Measurements from ENCODE around the gene MLLT3. TPM values are rescaled to one million over a fixed set of nuclear protein-coding genes. Genes with fewer than 3 reads are reported as not detected.

MLLT3 gene
- total and polyA plus RNA-seq, 2 of the 13 experiments (the other 11 are each of a cell fraction or from before 2014, with no cell fraction given) = 12.3 to 12.6 TPM

GRCh38 chr9:20310024-20310423 is 312.3 kb downstream of the MLLT3 start:
- Histone ChIP-seq H3K9me3 (ENCODE audit: low read length) (no peaks in the 10 kb centered on the region), H3K4me1 (ENCODE audit: insufficient read depth, low read length) (no peaks in the 10 kb centered on the region), H3K4me3 (replicated peaks in 1 of 3; ENCODE audit: insufficient read depth in 1 of 3, low read depth in 2 of 3, low read length in 3 of 3) (no peak overlapping the region), H3K79me2 (ENCODE audit: insufficient read depth, low read length) (no peaks in the 10 kb centered on the region), H2AFZ (ENCODE audit: low read length) (no peak overlapping the region), H3K27me3 (ENCODE audit: control insufficient read depth in 1 of 2, insufficient read depth in 2 of 2, low read length in 2 of 2) (peaks cover 2 to 14% of the 10 kb centered on the region in 2 experiments; a peak in 2 of 5 replicates), H3K27ac (ENCODE audit: extremely low read length, insufficient read depth, low read length) (no peak overlapping the region), H3K9ac (ENCODE audit: insufficient read depth, low read depth, low read length) (no peak overlapping the region), H3K4me2 (ENCODE audit: low read depth, low read length) (no peak overlapping the region), H3K36me3 (replicated peaks in 1 of 2; ENCODE audit: control insufficient read depth in 1 of 2, insufficient read depth in 2 of 2, low read length in 2 of 2) (no peaks in the 10 kb centered on the region), H4K20me1 (ENCODE audit: insufficient read depth, low read length) (no peaks in the 10 kb centered on the region)
- ATAC-seq (no peak), DNase-seq (ENCODE audit: low spot score) (no peak), FAIRE-seq (no peak)
- ChIA-PET CTCF (ENCODE audit: low intra/inter-chr PET ratio, low total read pairs) (no interaction called here), POLR2A (no interaction called here)
- BruUV-seq (replicated peaks) = no TSS peak
- 54% methylated on average over 2 of the region's 2 CpGs for WGBS (ENCODE audit: low lambda C conversion rate)
- in situ Hi-C loops (cut with HindIII; ENCODE audit: extremely low pct_ligation_motif_present, low pct_unique_long_range_greater_than_20kb) = no loop called here
- intact Hi-C loops (cut with micrococcal nuclease; ENCODE audit: unreplicated experiment) = no loop called here
- TF ChIP-seq, protein P1, sequence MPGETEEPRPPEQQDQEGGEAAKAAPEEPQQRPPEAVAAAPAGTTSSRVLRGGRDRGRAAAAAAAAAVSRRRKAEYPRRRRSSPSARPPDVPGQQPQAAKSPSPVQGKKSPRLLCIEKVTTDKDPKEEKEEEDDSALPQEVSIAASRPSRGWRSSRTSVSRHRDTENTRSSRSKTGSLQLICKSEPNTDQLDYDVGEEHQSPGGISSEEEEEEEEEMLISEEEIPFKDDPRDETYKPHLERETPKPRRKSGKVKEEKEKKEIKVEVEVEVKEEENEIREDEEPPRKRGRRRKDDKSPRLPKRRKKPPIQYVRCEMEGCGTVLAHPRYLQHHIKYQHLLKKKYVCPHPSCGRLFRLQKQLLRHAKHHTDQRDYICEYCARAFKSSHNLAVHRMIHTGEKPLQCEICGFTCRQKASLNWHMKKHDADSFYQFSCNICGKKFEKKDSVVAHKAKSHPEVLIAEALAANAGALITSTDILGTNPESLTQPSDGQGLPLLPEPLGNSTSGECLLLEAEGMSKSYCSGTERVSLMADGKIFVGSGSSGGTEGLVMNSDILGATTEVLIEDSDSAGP (CRISPR knock-in tag; IDR thresholded peaks at IDR 0.05; ENCODE audit: borderline replicate concordance) = no peak
- TF ChIP-seq ZNF33A (CRISPR knock-in tag; IDR thresholded peaks at IDR 0.05; ENCODE audit: borderline replicate concordance) (no peak), ZBTB25 (CRISPR knock-in tag; IDR thresholded peaks at IDR 0.05) (no peak), AHR (CRISPR knock-in tag; IDR thresholded peaks at IDR 0.05) (no peak), ELF4 (CRISPR knock-in tag; IDR thresholded peaks at IDR 0.05; ENCODE audit: borderline replicate concordance) (no peak), FOXP1 (IDR thresholded peaks at IDR 0.05) (no peak), FOXP1 (CRISPR knock-in tag; IDR thresholded peaks at IDR 0.05) (no peak), ATAD3A (CRISPR knock-in tag; IDR thresholded peaks at IDR 0.05) (no peak), FOXA3 (CRISPR knock-in tag; IDR thresholded peaks at IDR 0.05) (no peak), PLSCR1 (CRISPR knock-in tag; IDR thresholded peaks at IDR 0.05; ENCODE audit: borderline replicate concordance) (no peak), JUN (CRISPR knock-in tag; IDR thresholded peaks at IDR 0.05) (no peak), TP53 (CRISPR knock-in tag; conservative IDR thresholded peaks at IDR 0.05) (no peak)
- TF ChIP-seq, protein P2, sequence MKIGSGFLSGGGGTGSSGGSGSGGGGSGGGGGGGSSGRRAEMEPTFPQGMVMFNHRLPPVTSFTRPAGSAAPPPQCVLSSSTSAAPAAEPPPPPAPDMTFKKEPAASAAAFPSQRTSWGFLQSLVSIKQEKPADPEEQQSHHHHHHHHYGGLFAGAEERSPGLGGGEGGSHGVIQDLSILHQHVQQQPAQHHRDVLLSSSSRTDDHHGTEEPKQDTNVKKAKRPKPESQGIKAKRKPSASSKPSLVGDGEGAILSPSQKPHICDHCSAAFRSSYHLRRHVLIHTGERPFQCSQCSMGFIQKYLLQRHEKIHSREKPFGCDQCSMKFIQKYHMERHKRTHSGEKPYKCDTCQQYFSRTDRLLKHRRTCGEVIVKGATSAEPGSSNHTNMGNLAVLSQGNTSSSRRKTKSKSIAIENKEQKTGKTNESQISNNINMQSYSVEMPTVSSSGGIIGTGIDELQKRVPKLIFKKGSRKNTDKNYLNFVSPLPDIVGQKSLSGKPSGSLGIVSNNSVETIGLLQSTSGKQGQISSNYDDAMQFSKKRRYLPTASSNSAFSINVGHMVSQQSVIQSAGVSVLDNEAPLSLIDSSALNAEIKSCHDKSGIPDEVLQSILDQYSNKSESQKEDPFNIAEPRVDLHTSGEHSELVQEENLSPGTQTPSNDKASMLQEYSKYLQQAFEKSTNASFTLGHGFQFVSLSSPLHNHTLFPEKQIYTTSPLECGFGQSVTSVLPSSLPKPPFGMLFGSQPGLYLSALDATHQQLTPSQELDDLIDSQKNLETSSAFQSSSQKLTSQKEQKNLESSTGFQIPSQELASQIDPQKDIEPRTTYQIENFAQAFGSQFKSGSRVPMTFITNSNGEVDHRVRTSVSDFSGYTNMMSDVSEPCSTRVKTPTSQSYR (CRISPR knock-in tag; IDR thresholded peaks at IDR 0.05; ENCODE audit: borderline replicate concordance) = no peak
- TF ChIP-seq, protein P3, sequence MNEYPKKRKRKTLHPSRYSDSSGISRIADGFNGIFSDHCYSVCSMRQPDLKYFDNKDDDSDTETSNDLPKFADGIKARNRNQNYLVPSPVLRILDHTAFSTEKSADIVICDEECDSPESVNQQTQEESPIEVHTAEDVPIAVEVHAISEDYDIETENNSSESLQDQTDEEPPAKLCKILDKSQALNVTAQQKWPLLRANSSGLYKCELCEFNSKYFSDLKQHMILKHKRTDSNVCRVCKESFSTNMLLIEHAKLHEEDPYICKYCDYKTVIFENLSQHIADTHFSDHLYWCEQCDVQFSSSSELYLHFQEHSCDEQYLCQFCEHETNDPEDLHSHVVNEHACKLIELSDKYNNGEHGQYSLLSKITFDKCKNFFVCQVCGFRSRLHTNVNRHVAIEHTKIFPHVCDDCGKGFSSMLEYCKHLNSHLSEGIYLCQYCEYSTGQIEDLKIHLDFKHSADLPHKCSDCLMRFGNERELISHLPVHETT (CRISPR knock-in tag; conservative IDR thresholded peaks at IDR 0.05) = no peak
- TF ChIP-seq, protein P4, sequence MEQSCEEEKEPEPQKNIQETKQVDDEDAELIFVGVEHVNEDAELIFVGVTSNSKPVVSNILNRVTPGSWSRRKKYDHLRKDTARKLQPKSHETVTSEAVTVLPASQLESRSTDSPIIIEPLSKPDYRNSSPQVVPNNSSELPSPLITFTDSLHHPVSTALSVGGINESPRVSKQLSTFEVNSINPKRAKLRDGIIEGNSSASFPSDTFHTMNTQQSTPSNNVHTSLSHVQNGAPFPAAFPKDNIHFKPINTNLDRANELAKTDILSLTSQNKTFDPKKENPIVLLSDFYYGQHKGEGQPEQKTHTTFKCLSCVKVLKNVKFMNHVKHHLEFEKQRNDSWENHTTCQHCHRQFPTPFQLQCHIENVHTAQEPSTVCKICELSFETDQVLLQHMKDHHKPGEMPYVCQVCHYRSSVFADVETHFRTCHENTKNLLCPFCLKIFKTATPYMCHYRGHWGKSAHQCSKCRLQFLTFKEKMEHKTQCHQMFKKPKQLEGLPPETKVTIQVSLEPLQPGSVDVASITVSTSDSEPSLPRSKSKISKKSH (CRISPR knock-in tag; IDR thresholded peaks at IDR 0.05; ENCODE audit: borderline replicate concordance) = no peak

Measured in HepG2 (cell line).